ENCODE results near the gene WFDC9. TPM values are rescaled to one million over a fixed set of nuclear protein-coding genes. Genes with fewer than 3 reads are reported as not detected.

Gene WFDC9
- total RNA-seq, 1 donor from 2014 or later: not detected

- Histone ChIP-seq H3K4me1 (peaks cover 41% of the 10 kb centered on the region), H3K4me3 (no peak overlapping the region), H3K4me2 (peak overlapping the region; percentile 54), H3K36me3 (no peaks in the 10 kb centered on the region), H3K9me3 (ENCODE audit: low read depth) (no peaks in the 10 kb centered on the region), H2AFZ (replicated peaks) (peak overlapping the region; percentile 98), H3K9ac (no peak overlapping the region), H3K27me3 (no peaks in the 10 kb centered on the region), H3K79me2 (ENCODE audit: low read depth) (no peaks in the 10 kb centered on the region), H3K27ac (no peak overlapping the region), H3F3A (ENCODE audit: low read depth) (peaks cover 18% of the 10 kb centered on the region), H4K20me1 (ENCODE audit: low read depth) (no peaks in the 10 kb centered on the region)
- H3K27ac Mint-ChIP-seq: no peak overlapping the region
- H3K27me3 Mint-ChIP-seq (ENCODE audit: insufficient read depth, low read depth): peaks cover 8% of the 10 kb centered on the region
- TF ChIP-seq EZH2 (IDR thresholded peaks at IDR 0.05) (no peak), EZH2phosphoT487 (IDR thresholded peaks at IDR 0.05) (no peak)
- TF ChIP-seq, protein P1, sequence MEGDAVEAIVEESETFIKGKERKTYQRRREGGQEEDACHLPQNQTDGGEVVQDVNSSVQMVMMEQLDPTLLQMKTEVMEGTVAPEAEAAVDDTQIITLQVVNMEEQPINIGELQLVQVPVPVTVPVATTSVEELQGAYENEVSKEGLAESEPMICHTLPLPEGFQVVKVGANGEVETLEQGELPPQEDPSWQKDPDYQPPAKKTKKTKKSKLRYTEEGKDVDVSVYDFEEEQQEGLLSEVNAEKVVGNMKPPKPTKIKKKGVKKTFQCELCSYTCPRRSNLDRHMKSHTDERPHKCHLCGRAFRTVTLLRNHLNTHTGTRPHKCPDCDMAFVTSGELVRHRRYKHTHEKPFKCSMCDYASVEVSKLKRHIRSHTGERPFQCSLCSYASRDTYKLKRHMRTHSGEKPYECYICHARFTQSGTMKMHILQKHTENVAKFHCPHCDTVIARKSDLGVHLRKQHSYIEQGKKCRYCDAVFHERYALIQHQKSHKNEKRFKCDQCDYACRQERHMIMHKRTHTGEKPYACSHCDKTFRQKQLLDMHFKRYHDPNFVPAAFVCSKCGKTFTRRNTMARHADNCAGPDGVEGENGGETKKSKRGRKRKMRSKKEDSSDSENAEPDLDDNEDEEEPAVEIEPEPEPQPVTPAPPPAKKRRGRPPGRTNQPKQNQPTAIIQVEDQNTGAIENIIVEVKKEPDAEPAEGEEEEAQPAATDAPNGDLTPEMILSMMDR (IDR thresholded peaks at IDR 0.05): no peak
- no peaks in the 10 kb centered on the region for H3K36me3 Mint-ChIP-seq
- peak; percentile 24 for DNase-seq (ENCODE audit: low spot score)
- peaks cover 12% of the 10 kb centered on the region for H3K4me1 Mint-ChIP-seq
- H3K4me3 Mint-ChIP-seq: no peak overlapping the region
- H3K9me3 Mint-ChIP-seq: no peaks in the 10 kb centered on the region
These were observed 47.6 kb downstream of the WFDC9 start for GRCh38 chr20:45583502-45583901.

DNA sequence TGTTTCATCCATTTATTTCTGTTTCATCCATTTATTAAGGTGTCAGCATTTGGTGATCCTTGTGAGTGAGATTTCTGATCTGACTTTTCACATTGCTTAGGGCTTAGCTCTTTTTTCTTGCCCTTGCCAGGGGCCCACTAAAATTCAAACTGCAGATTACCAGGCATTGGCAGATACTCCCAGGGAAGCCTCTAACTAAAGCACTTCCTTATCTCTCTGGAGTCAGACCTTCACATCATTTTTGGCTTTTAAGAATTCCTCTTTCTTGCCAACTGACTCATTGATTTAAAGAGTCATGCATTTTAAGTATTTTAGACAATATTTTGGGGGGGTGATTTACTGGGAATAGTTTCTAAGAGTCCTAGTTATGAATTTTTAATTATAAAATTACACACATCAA lies 49.4 kb downstream of the WFDC9 start:
- no peak overlapping the region for H3K4me3 ChIP-seq
- Mint-ChIP-seq H3K36me3 (no peaks in the 10 kb centered on the region), H3K4me1 (peaks cover 18% of the 10 kb centered on the region), H3K27ac (no peak overlapping the region), H3K4me3 (no peak overlapping the region), H3K9me3 (no peaks in the 10 kb centered on the region), H3K27me3 (ENCODE audit: insufficient read depth, low read depth) (peaks cover 9% of the 10 kb centered on the region)
- no peak overlapping the region for H3K4me2 ChIP-seq
- no peak for TF ChIP-seq EZH2 (IDR thresholded peaks at IDR 0.05)
- TF ChIP-seq, protein P1 (IDR thresholded peaks at IDR 0.05): no peak
- TF ChIP-seq EZH2phosphoT487 (IDR thresholded peaks at IDR 0.05): no peak
- H3K79me2 ChIP-seq (ENCODE audit: low read depth): no peaks in the 10 kb centered on the region
- H3K36me3 ChIP-seq: no peaks in the 10 kb centered on the region
- H3K27ac ChIP-seq: no peak overlapping the region
- no peak for DNase-seq (ENCODE audit: low spot score)
- no peaks in the 10 kb centered on the region for H4K20me1 ChIP-seq (ENCODE audit: low read depth)
- peak overlapping the region; percentile 77 for H2AFZ ChIP-seq (replicated peaks)
- H3K9me3 ChIP-seq (ENCODE audit: low read depth): no peaks in the 10 kb centered on the region
- H3K9ac ChIP-seq: no peak overlapping the region
- H3K27me3 ChIP-seq: no peaks in the 10 kb centered on the region
- peaks cover 26% of the 10 kb centered on the region for H3F3A ChIP-seq (ENCODE audit: low read depth)
- H3K4me1 ChIP-seq: peaks cover 55% of the 10 kb centered on the region

DNA sequence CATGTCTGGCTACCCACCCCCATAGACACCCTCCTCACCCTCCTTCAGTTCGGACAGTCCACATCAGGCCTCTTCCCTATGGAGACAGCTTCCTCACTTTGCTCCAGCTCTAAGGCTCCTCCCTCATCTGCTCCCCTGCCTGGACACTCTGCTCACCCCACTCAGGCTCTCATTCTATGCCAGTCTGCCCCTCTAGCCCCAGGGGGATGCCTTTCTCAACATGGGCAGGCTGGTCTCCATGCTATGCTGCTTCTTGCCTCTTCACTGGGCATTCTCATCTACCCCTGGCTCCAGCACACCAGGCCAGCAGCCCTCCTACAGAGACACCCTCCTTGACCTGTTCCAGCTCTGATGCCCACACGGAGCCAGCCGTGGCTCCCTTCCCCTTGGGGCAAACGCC lies 51.9 kb downstream of the WFDC9 start, which contains the start of gene WFDC8:
TSS of gene WFDC8 (minus strand) at position 101 of the 400 bp plus-strand sequence. CDS start at position 64, 37 bp downstream.
- no peak for TF ChIP-seq EZH2phosphoT487 (IDR thresholded peaks at IDR 0.05)
- TF ChIP-seq EZH2 (IDR thresholded peaks at IDR 0.05): no peak
- TF ChIP-seq, protein P1 (IDR thresholded peaks at IDR 0.05): no peak
- Histone ChIP-seq H2AFZ (replicated peaks) (peak within 1 kb of the TSS; percentile 52), H3K27me3 (no peaks in the 10 kb centered on the region)

More for the DNA sequence above, 51.9 kb downstream of the WFDC9 start, which contains the start of gene WFDC8:
- H3K9ac ChIP-seq: no peak within 1 kb of the TSS
- Mint-ChIP-seq H3K27ac (peak within 1 kb of the TSS; percentile 75), H3K4me3 (no peak within 1 kb of the TSS), H3K27me3 (ENCODE audit: insufficient read depth, low read depth) (peaks cover 9% of the 10 kb centered on the region), H3K4me1 (peaks cover 18% of the 10 kb centered on the region), H3K9me3 (no peaks in the 10 kb centered on the region), H3K36me3 (no peaks in the 10 kb centered on the region)
- H3F3A ChIP-seq (ENCODE audit: low read depth): peaks cover 26% of the 10 kb centered on the region
- H4K20me1 ChIP-seq (ENCODE audit: low read depth): no peaks in the 10 kb centered on the region
- peak within 1 kb of the TSS; percentile 72 for H3K27ac ChIP-seq
- peaks cover 57% of the 10 kb centered on the region for H3K4me1 ChIP-seq
- H3K4me3 ChIP-seq: no peak within 1 kb of the TSS
- no peaks in the 10 kb centered on the region for H3K36me3 ChIP-seq
- DNase-seq (ENCODE audit: low spot score): no peak
- no peaks in the 10 kb centered on the region for H3K9me3 ChIP-seq (ENCODE audit: low read depth)
- H3K79me2 ChIP-seq (ENCODE audit: low read depth): no peaks in the 10 kb centered on the region
- peak within 1 kb of the TSS; percentile 68 for H3K4me2 ChIP-seq
